ENCODE data around the gene ZMPSTE24. TPM values are rescaled to one million over a fixed set of nuclear protein-coding genes. Genes with fewer than 3 reads are reported as not detected.
"Not testable (repeated sequence)": the region's sequence is repeated elsewhere in the genome, so short reads cannot be mapped to it uniquely, and the experiment has no call there.

Gene ZMPSTE24
- total RNA-seq, 1 experiment from 2014 or later: 50.9 TPM

GRCh38 chr1:40342381-40342717 is 84.3 kb downstream of the ZMPSTE24 start:
- H3K9me3 ChIP-seq (ENCODE audit: low read length); H3K36me3 ChIP-seq (ENCODE audit: insufficient read depth, low read length); DNase-seq; H3K9ac ChIP-seq (ENCODE audit: low read length); H3K4me3 ChIP-seq (ENCODE audit: low read length); H3K9me2 ChIP-seq (replicated peaks; ENCODE audit: insufficient read depth, low read length); H3K79me2 ChIP-seq (ENCODE audit: low read length); H4K20me1 ChIP-seq (ENCODE audit: insufficient read depth, low read depth, low read length); H3K27ac ChIP-seq (ENCODE audit: low read length); H3K27me3 ChIP-seq (ENCODE audit: low read length); H2AFZ ChIP-seq (ENCODE audit: low read length): not testable (repeated sequence)
- H3K4me1 ChIP-seq (ENCODE audit: low read length): peaks cover 30% of the 10 kb centered on the region
- H3K4me2 ChIP-seq (ENCODE audit: low read depth, low read length, poor library complexity, severe bottlenecking): peak overlapping the region; percentile 39

Other genes with a start within 250 kb of the ZMPSTE24 start
- 217 and 229 TPM in 2 replicates for gene CAP1, start 217.5 kb upstream of the ZMPSTE24 start, total RNA-seq (2014; rRNA removed; shearing (Covaris generic); ENCODE audit: low replicate concordance)
- 49.5 and 77.4 TPM in 2 replicates for gene PPT1, start 161.0 kb upstream of the ZMPSTE24 start, total RNA-seq (2014; rRNA removed; shearing (Covaris generic); ENCODE audit: low replicate concordance)
- 23.7 and 33.5 TPM in 2 replicates for gene RLF, start 96.8 kb upstream of the ZMPSTE24 start, total RNA-seq (2014; rRNA removed; shearing (Covaris generic); ENCODE audit: low replicate concordance)
- not detected in 2 replicates for gene TMCO2, start 10.3 kb upstream of the ZMPSTE24 start, total RNA-seq (2014; rRNA removed; shearing (Covaris generic); ENCODE audit: low replicate concordance)
- 7.9 and 28.2 TPM in 2 replicates for gene COL9A2, start 59.0 kb downstream of the ZMPSTE24 start, total RNA-seq (2014; rRNA removed; shearing (Covaris generic); ENCODE audit: low replicate concordance)
- 33.6 and 37.5 TPM in 2 replicates for gene SMAP2, start 115.5 kb downstream of the ZMPSTE24 start, total RNA-seq (2014; rRNA removed; shearing (Covaris generic); ENCODE audit: low replicate concordance)
- 11.1 and 12.9 TPM in 2 replicates for gene ZFP69B, start 192.2 kb downstream of the ZMPSTE24 start, total RNA-seq (2014; rRNA removed; shearing (Covaris generic); ENCODE audit: low replicate concordance)
- gene ZFP69, start 219.1 kb downstream of the ZMPSTE24 start, total RNA-seq (2014; rRNA removed; shearing (Covaris generic); ENCODE audit: low replicate concordance): 13.5 and 14.5 TPM in 2 replicates